WERI-Rb-1 (cell line): Measurements from ENCODE around the gene PSMC1.

Source experiments
- DNase-seq: peaks from one replicate; pipeline ENCODE4 v3.0.0-alpha.2; 2020
- H3K27ac ChIP-seq: fragments of 250-450 bp; sonication (Bioruptor Pico); 2 replicates; pipeline ENCODE4 v1.5.1; 2020; ENCODE audit warnings: mild to moderate bottlenecking, moderate library complexity
- H3K27me3 ChIP-seq: fragments of 250-450 bp; sonication (Bioruptor Pico); 2 replicates; pipeline ENCODE4 v1.5.1; 2021; ENCODE audit warnings: mild to moderate bottlenecking, low read depth, moderate library complexity; ENCODE audit not compliant: insufficient read depth, severe bottlenecking
- H3K36me3 ChIP-seq: fragments of 250-450 bp; sonication (Bioruptor Pico); 2 replicates; pipeline ENCODE4 v1.5.1; 2020; ENCODE audit warnings: mild to moderate bottlenecking, moderate library complexity
- H3K4me3 ChIP-seq: 2 replicates; pipeline ENCODE4 v1.5.1; 2011; ENCODE audit warnings: low read depth, mild to moderate bottlenecking, control low read depth, low read length
- H3K9me3 ChIP-seq: fragments of 250-450 bp; sonication (Bioruptor Pico); 2 replicates; pipeline ENCODE4 v1.5.1; 2021; ENCODE audit warnings: mild to moderate bottlenecking, moderate library complexity; ENCODE audit not compliant: severe bottlenecking
- CTCF ChIP-seq: IDR thresholded peaks from 2 replicates; pipeline ENCODE4 v1.5.1; 2011; ENCODE audit warnings: low read depth, mild to moderate bottlenecking, control low read depth, inconsistent platforms, low read length

The PSMC1 gene

GRCh38 chr14:90301122-90301521 is 44.8 kb downstream of the PSMC1 start:
- no peak overlapping the region for H3K4me3 ChIP-seq

GRCh38 chr14:90301668-90302090 is 45.3 kb downstream of the PSMC1 start:
- no peak for DNase-seq
- H3K27ac ChIP-seq = no peak overlapping the region

More at GRCh38 chr14:90301122-90301521, 44.8 kb downstream of the PSMC1 start:
- Histone ChIP-seq H3K27me3 (no peaks in the 10 kb centered on the region), H3K27ac (no peak overlapping the region), H3K36me3 (no peaks in the 10 kb centered on the region; the same call in 1 of the 2 replicates), H3K9me3 (no peaks in the 10 kb centered on the region)
- TF ChIP-seq CTCF = no peak
- no peak for DNase-seq

GRCh38 chr14:90302529-90303303 is 46.4 kb downstream of the PSMC1 start:
- Histone ChIP-seq H3K27me3 (no peaks in the 10 kb centered on the region), H3K36me3 (no peaks in the 10 kb centered on the region), H3K27ac (no peak overlapping the region), H3K9me3 (no peaks in the 10 kb centered on the region), H3K4me3 (no peak overlapping the region)
- no peak for DNase-seq
- TF ChIP-seq CTCF = no peak

More at GRCh38 chr14:90301668-90302090, 45.3 kb downstream of the PSMC1 start:
- H3K4me3 ChIP-seq = no peak overlapping the region
- no peaks in the 10 kb centered on the region; the same call in 1 of the 2 replicates for H3K36me3 ChIP-seq
- no peaks in the 10 kb centered on the region for H3K27me3 ChIP-seq
- peak; percentile 53 for TF ChIP-seq CTCF
- no peaks in the 10 kb centered on the region for H3K9me3 ChIP-seq

- no peak for TF ChIP-seq CTCF
- Histone ChIP-seq H3K27ac (no peak overlapping the region), H3K4me3 (no peak overlapping the region), H3K27me3 (no peaks in the 10 kb centered on the region), H3K9me3 (no peaks in the 10 kb centered on the region), H3K36me3 (no peaks in the 10 kb centered on the region)
- no peak for DNase-seq
These were observed 47.1 kb downstream of the PSMC1 start for GRCh38 chr14:90303473-90303872.

GRCh38 chr14:90304502-90304901 is 48.1 kb downstream of the PSMC1 start:
- Histone ChIP-seq H3K36me3 (no peaks in the 10 kb centered on the region), H3K27me3 (no peaks in the 10 kb centered on the region), H3K4me3 (no peak overlapping the region), H3K9me3 (no peaks in the 10 kb centered on the region), H3K27ac (no peak overlapping the region)
- DNase-seq = no peak
- no peak for TF ChIP-seq CTCF
